Ascending aorta (tissue), 2 donors: ENCODE measurements around the gene TRIM71. TPM values are rescaled to one million over a fixed set of nuclear protein-coding genes. Genes with fewer than 3 reads are reported as not detected.
A peak's percentile ranks its signal among the peaks of the same experiment; 100 is the strongest.
"Not testable (repeated sequence)": the region's sequence is repeated elsewhere in the genome, so short reads cannot be mapped to it uniquely, and the experiment has no call there.

Experiments used
- DNase-seq, 2 donors: peaks; one replicate each; pipeline ENCODE4 v3.0.0-alpha.2; 2019; ENCODE audit warnings: low spot score in 2 of 2
- H3K27ac ChIP-seq, 2 donors: fragments of 200-600 bp; sonication (generic); one replicate each; pipeline ENCODE4 v1.5.1; 2016 to 2017; ENCODE audit warnings: mild to moderate bottlenecking in 1 of 2
- H3K27me3 ChIP-seq: fragments of 200-600 bp; sonication (generic); one replicate; pipeline ENCODE4 v1.5.1; 2017
- H3K36me3 ChIP-seq, 2 donors: fragments of 200-600 bp; sonication (generic); one replicate each; pipeline ENCODE4 v1.5.1; 2016
- H3K4me1 ChIP-seq, 2 donors: fragments of 200-600 bp; sonication (generic); one replicate each; pipeline ENCODE4 v1.5.1; 2016 to 2017; ENCODE audit warnings: mild to moderate bottlenecking in 1 of 2
- H3K4me3 ChIP-seq, 2 donors: fragments of 200-600 bp; sonication (generic); one replicate each; pipeline ENCODE4 v1.5.1; 2016 to 2017; ENCODE audit warnings: mild to moderate bottlenecking in 1 of 2
- H3K9me3 ChIP-seq, 2 donors: fragments of 200-600 bp; sonication (generic); one replicate each; pipeline ENCODE4 v1.5.1; 2016
- intact Hi-C: fragments of 100-400 bp; cut with DNase I; formaldehyde crosslinking; loops from one replicate; pipeline ENCODE4 v1.15.1; 2023
- total RNA-seq: library from RNA; depleted of rRNA; stranded (reverse); fragments of >200 nt; gene quantifications from one replicate; pipeline ENCODE4 v1.1.0, GENCODE V29; 2016
- TF ChIP-seq, protein P1 (sequence below), 3 experiments: fragments of 200-600 bp in 2 of 3; fragments of 450-650 bp in 1 of 3; sonication (generic) in 2 of 3; IDR thresholded peaks; one replicate each; pipeline ENCODE4 v1.5.1; 2016 to 2019; ENCODE audit warnings: antibody characterized with exemption in 3 of 3, mild to moderate bottlenecking in 1 of 3, moderate library complexity in 1 of 3

Gene TRIM71
- total RNA-seq, result not detected

- Histone ChIP-seq H3K4me3 (peak within 1 kb of the TSS; percentile 51 to 62), H3K27me3 (peaks cover 11% of the 10 kb centered on the region), H3K4me1 (peaks cover 5 to 14% of the 10 kb centered on the region in 2 donors), H3K36me3 (no peaks in the 10 kb centered on the region), H3K9me3 (no peaks in the 10 kb centered on the region), H3K27ac (no peak within 1 kb of the TSS)
- DNase-seq, result no peak
- TF ChIP-seq, protein P1, sequence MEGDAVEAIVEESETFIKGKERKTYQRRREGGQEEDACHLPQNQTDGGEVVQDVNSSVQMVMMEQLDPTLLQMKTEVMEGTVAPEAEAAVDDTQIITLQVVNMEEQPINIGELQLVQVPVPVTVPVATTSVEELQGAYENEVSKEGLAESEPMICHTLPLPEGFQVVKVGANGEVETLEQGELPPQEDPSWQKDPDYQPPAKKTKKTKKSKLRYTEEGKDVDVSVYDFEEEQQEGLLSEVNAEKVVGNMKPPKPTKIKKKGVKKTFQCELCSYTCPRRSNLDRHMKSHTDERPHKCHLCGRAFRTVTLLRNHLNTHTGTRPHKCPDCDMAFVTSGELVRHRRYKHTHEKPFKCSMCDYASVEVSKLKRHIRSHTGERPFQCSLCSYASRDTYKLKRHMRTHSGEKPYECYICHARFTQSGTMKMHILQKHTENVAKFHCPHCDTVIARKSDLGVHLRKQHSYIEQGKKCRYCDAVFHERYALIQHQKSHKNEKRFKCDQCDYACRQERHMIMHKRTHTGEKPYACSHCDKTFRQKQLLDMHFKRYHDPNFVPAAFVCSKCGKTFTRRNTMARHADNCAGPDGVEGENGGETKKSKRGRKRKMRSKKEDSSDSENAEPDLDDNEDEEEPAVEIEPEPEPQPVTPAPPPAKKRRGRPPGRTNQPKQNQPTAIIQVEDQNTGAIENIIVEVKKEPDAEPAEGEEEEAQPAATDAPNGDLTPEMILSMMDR (IDR thresholded peaks at IDR 0.05), result no peak
- intact Hi-C loops, result no loop called here
Observed at GRCh38 chr3:32817558-32818228, at the start of gene TRIM71. Gene TRIM71 (plus strand): TSS chr3:32817997. CDS start chr3:32818081, 84 bp downstream.

DNA sequence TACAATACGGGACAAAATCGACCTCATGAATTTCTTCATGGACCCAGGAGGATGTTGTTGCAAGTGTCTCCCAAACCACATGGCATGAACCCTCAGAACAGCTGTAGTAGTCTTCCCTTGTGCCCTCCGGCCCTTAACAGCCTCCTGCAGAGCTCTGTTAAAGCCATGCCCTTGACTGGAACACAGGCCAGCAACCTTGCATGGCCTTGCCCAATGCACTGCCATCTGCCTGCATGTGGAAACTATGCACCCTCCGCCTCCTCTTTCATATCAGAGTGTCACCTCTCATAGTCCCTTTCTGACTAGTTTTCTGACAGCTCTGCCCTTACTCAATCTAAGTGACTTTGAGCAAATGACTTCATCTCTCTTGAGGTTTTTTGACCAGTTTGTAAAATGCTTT is 39.4 kb upstream of the TRIM71 start:
- Histone ChIP-seq H3K4me1 (no peaks in the 10 kb centered on the region), H3K27ac (no peak overlapping the region), H3K36me3 (peaks cover 5% of the 10 kb centered on the region in 2 donors), H3K4me3 (no peak overlapping the region), H3K9me3 (no peaks in the 10 kb centered on the region), H3K27me3 (no peaks in the 10 kb centered on the region)
- TF ChIP-seq, protein P1 (IDR thresholded peaks at IDR 0.05), result no peak
- intact Hi-C loops, result no loop called here
- DNase-seq, result no peak

DNA sequence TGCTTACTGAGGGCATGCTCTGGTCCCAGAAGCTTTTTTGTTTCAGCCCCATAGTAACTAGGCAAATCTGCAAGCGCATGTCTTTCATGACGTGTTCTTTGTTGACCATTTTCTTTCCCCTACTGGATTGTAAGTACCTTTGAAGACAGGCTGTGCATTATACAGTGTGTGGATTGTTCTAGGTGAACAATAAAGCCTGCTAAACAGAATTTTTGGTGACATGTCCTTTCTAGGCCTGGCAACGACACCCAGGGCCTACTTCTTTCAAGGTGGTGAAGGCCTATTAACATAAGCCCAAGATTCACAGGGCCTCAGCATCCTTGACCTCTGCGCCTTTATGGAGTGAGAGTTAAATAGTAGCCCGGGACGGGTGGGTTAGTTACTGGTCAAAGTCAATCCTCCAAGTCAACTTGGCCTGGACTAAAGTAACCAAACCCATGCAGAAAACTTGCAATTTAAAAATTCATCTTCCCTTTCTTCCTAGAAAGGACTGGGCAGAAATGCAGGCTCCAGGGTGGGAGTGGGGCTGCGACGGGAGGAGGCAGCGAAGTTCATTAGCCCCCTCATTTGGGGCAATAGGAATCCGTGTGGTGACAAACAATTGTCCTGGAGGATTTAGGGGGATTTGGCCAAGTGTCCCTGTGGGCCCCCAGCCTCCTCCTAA is 37.6 kb upstream of the TRIM71 start:
- H3K4me3 ChIP-seq, result peak overlapping the region in 1 of 2 donors; percentile 63

DNA sequence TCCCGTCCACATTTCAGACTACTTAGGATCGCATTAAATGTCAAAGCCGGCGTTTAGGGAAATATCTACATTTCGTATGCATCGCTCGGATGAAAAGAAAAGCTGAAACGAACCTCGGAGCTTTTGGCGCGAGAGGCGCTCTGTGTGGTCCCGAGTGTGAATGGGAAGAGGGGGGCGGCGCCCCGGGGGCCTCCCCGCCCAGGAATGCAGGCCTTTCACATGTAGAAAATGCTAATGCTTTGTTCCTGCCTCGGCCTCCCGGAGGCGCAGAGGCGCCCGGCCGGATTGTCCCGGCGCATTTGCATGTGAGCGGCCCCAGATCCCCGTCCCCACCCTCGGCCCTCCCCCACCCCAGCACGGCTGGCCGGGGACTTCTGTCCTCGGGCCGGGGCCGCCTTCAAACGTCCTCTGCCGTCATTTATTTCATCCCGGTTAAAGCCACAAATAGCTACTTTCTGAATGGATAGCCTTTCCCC is 37.0 kb upstream of the TRIM71 start:
- intact Hi-C loops, result no loop called here
- H3K4me1 ChIP-seq, result no peaks in the 10 kb centered on the region
- no peaks in the 10 kb centered on the region for H3K36me3 ChIP-seq
- no peak overlapping the region for H3K27ac ChIP-seq
- peak overlapping the region; percentile 58 to 63 for H3K4me3 ChIP-seq
- no peaks in the 10 kb centered on the region for H3K27me3 ChIP-seq
- peak in 1 of 2 donors; percentile 63 for DNase-seq
- TF ChIP-seq, protein P1 (IDR thresholded peaks at IDR 0.05), result no peak
- H3K9me3 ChIP-seq, result no peaks in the 10 kb centered on the region

More for the DNA sequence above, 37.6 kb upstream of the TRIM71 start:
- Histone ChIP-seq H3K27ac (no peak overlapping the region), H3K36me3 (no peaks in the 10 kb centered on the region), H3K4me1 (no peaks in the 10 kb centered on the region), H3K9me3 (no peaks in the 10 kb centered on the region), H3K27me3 (no peaks in the 10 kb centered on the region)
- TF ChIP-seq, protein P1 (IDR thresholded peaks at IDR 0.05), result no peak
- no peak for DNase-seq
- intact Hi-C loops, result no loop called here

DNA sequence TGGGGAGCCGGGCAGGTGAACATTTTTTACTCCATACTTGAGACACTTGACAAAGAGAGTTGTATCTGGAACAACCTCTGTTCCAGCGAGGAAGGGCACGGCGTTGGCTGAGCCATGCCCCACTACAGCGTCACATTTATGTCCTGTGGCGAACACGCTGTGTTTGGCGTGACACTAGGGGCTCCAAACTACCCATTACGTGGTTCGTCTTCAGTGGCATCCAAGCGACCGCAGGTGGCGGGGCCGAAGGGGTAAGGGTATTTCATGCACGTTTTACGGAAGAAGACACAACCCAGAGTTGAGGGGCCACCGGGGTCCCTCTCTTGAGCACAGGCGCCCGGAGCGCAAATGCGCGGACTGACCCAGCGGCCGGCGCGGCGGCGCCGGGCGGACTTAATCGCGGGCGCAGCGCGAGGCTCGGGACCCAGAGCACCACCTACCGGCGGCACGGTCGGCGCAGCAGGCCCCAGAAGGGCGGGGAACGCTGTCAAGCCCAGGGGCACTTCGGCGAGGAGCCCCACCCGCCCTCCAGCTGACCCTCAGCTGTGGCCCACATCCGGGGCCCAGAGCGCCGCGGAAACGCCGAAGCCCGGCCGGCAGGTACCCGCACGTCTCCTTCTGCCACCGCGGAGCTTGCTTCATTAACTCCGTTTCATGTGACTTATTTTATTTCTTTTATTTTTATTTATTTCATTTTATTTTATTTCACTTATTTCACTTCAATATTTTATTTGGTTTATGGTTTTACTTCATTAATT is 36.4 kb upstream of the TRIM71 start:
- H3K36me3 ChIP-seq, result no peaks in the 10 kb centered on the region
- peak in 1 of 2 donors; percentile 75 for DNase-seq
- intact Hi-C loops, result no loop called here
- no peaks in the 10 kb centered on the region for H3K9me3 ChIP-seq
- no peak overlapping the region for H3K27ac ChIP-seq
- H3K27me3 ChIP-seq, result no peaks in the 10 kb centered on the region
- no peaks in the 10 kb centered on the region for H3K4me1 ChIP-seq
- peak overlapping the region; percentile 58 to 63 for H3K4me3 ChIP-seq
- TF ChIP-seq, protein P1 (IDR thresholded peaks at IDR 0.05), result peak; percentile 50 to 90 (median 83)

DNA sequence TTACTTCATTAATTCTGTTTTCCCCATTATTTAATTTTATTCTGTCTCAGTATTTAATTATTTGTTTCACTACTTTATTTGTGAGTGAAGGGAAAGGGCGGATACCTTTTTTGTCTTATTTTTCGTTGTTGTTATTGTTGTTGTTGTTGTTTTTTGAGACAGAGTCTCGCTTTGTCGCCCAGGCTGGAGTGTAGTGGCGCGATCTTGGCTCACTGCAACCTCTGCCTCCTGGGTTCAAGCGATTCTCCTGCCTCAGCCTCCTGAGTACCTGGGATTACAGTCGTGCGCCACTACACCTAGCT is 35.9 kb upstream of the TRIM71 start:
- H3K9me3 ChIP-seq, H3K4me1 ChIP-seq, H3K27me3 ChIP-seq, H3K27ac ChIP-seq, DNase-seq, intact Hi-C loops, H3K36me3 ChIP-seq, H3K4me3 ChIP-seq: not testable (repeated sequence)
